MM.1S (cell line): ENCODE results near the gene TEKT2.

Experiments used
- CTCF ChIP-seq: fragments of 300-600 bp; sonication (generic); IDR thresholded peaks from 2 replicates; pipeline ENCODE4 v1.5.1; 2016; ENCODE audit warnings: antibody characterized with exemption, low read length, mixed read lengths
- EZH2 ChIP-seq: fragments of 300-600 bp; sonication (generic); optimal IDR thresholded peaks from 2 replicates; pipeline ENCODE3; 2017; ENCODE audit warnings: low read depth, mild to moderate bottlenecking, antibody characterized with exemption, low read length, mixed read lengths
- EZH2phosphoT487 ChIP-seq: fragments of 300-600 bp; sonication (generic); IDR thresholded peaks from 2 replicates; pipeline ENCODE4 v1.6.1; 2018; ENCODE audit warnings: antibody characterized with exemption, low read length

- no peak for TF ChIP-seq CTCF
- TF ChIP-seq EZH2 = no peak
- no peak for TF ChIP-seq EZH2phosphoT487
Measured at GRCh38 chr1:36083219-36083618, 675 bp upstream of the TEKT2 start.
